SU-DHL-6 (cell line): Measurements from ENCODE around the gene AMFR.

Experiments
- EZH2phosphoT487 ChIP-seq: fragments of 200-600 bp; sonication (generic), shearing (Covaris generic); conservative IDR thresholded peaks from 2 replicates; pipeline ENCODE4 v1.6.1; 2018; ENCODE audit warnings: mild to moderate bottlenecking, antibody characterized with exemption, low read length, moderate library complexity, mixed read lengths
- TF ChIP-seq, protein P1 (sequence below): fragments of 200-600 bp; sonication (generic); IDR thresholded peaks from one replicate; pipeline ENCODE4 v1.5.1; 2017; ENCODE audit warnings: antibody characterized with exemption, mild to moderate bottlenecking, low read length, moderate library complexity; ENCODE audit not compliant: insufficient read depth, poor library complexity, severe bottlenecking

DNA sequence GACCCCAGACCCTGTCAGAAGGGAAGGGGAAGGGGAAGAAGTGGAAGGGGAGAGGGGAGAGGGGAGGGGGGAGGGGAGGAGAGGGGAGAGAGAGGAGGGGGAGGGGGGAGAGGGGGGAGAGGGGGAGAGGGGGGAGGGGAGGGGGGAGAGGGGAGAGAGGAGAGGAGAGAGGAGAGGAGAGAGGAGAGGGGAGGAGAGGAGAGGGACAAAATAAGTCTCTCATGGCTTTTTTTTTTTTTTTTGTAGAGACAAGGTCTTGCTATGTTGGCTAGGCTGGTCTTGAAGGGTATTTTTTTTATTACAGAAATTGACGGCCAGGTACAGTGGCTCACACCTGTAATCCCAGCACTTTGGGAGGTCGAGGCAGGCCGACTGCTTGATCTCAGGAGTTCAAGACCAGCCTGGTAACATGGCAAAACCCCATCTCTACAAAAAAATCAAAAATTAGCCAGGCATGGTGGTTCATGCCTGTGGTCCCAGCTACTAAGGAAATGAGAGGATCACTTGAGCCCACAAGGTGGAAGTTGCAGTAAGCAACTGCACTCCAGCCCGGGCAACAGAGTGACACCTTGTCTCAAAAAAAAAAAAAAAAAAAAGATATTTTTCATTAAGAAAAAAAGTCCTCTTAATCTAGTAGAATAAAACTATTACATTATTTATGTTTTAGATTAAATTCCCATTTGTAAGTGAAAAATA, 19.2 kb downstream of the AMFR start:
- TF ChIP-seq, protein P1, sequence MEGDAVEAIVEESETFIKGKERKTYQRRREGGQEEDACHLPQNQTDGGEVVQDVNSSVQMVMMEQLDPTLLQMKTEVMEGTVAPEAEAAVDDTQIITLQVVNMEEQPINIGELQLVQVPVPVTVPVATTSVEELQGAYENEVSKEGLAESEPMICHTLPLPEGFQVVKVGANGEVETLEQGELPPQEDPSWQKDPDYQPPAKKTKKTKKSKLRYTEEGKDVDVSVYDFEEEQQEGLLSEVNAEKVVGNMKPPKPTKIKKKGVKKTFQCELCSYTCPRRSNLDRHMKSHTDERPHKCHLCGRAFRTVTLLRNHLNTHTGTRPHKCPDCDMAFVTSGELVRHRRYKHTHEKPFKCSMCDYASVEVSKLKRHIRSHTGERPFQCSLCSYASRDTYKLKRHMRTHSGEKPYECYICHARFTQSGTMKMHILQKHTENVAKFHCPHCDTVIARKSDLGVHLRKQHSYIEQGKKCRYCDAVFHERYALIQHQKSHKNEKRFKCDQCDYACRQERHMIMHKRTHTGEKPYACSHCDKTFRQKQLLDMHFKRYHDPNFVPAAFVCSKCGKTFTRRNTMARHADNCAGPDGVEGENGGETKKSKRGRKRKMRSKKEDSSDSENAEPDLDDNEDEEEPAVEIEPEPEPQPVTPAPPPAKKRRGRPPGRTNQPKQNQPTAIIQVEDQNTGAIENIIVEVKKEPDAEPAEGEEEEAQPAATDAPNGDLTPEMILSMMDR: no peak
- TF ChIP-seq EZH2phosphoT487: no peak
